Measurements from ENCODE around the gene MRPL24.

The MRPL24 gene

GRCh38 chr1:156785458-156785857, 44.6 kb upstream of the MRPL24 start:
- Histone ChIP-seq H3K27ac (no peak overlapping the region), H2AFZ (ENCODE audit: low read depth) (no peak overlapping the region), H3K27me3 (ENCODE audit: insufficient read depth, low read depth) (no peaks in the 10 kb centered on the region), H4K20me1 (ENCODE audit: insufficient read depth) (0 out of 2 replicates have a peak, but pooled peaks cover 19% of the 10 kb centered on the region), H3K9ac (no peak overlapping the region), H3K79me2 (ENCODE audit: insufficient read depth, low read depth) (peaks cover 52% of the 10 kb centered on the region), H3K4me1 (ENCODE audit: low read depth, poor library complexity, severe bottlenecking) (peaks cover 9% of the 10 kb centered on the region), H3K4me2 (no peak overlapping the region), H3K36me3 (ENCODE audit: insufficient read depth) (peaks cover 20% of the 10 kb centered on the region; the same call in 1 of the 2 replicates), H3K4me3 (IDR thresholded peaks at IDR 0.05; ENCODE audit: insufficient read depth, low read depth, low read length) (no peak overlapping the region)
- TF ChIP-seq, protein P1, sequence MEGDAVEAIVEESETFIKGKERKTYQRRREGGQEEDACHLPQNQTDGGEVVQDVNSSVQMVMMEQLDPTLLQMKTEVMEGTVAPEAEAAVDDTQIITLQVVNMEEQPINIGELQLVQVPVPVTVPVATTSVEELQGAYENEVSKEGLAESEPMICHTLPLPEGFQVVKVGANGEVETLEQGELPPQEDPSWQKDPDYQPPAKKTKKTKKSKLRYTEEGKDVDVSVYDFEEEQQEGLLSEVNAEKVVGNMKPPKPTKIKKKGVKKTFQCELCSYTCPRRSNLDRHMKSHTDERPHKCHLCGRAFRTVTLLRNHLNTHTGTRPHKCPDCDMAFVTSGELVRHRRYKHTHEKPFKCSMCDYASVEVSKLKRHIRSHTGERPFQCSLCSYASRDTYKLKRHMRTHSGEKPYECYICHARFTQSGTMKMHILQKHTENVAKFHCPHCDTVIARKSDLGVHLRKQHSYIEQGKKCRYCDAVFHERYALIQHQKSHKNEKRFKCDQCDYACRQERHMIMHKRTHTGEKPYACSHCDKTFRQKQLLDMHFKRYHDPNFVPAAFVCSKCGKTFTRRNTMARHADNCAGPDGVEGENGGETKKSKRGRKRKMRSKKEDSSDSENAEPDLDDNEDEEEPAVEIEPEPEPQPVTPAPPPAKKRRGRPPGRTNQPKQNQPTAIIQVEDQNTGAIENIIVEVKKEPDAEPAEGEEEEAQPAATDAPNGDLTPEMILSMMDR (conservative IDR thresholded peaks at IDR 0.05; ENCODE audit: low read depth, low read length), result no peak

- Histone ChIP-seq H3K36me3 (ENCODE audit: insufficient read depth) (peaks cover 13% of the 10 kb centered on the region; the same call in 1 of the 2 replicates), H2AFZ (ENCODE audit: low read depth) (no peak overlapping the region), H3K9ac (no peak overlapping the region), H3K79me2 (ENCODE audit: insufficient read depth, low read depth) (peaks cover 70% of the 10 kb centered on the region), H4K20me1 (ENCODE audit: insufficient read depth) (peaks cover 28% of the 10 kb centered on the region; the same call in 1 of the 2 replicates), H3K27ac (no peak overlapping the region), H3K27me3 (ENCODE audit: insufficient read depth, low read depth) (no peaks in the 10 kb centered on the region), H3K4me2 (no peak overlapping the region), H3K4me1 (ENCODE audit: low read depth, poor library complexity, severe bottlenecking) (peaks cover 19% of the 10 kb centered on the region), H3K4me3 (IDR thresholded peaks at IDR 0.05; ENCODE audit: insufficient read depth, low read depth, low read length) (no peak overlapping the region)
- TF ChIP-seq, protein P1 (conservative IDR thresholded peaks at IDR 0.05; ENCODE audit: low read depth, low read length), result no peak
Observed at GRCh38 chr1:156781585-156782186, 40.8 kb upstream of the MRPL24 start.

DNA sequence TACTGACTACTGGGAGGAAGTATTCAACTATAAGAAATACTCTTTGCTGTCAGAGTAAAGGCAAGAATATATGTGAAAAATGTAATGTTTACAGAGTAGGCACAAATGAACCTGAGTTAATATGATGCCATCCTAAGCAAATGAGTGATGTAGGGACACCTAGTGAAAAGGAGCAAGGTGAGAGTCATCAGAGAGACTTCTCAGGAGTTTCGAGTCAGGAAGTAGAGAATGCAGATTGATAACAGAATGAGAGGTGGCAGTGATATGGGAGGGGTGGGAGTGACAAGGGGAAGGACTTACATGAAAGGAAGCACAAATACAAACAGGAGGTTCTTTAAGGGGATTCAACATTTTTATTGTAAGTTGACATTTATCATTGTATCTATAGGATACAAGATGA, 36.7 kb upstream of the MRPL24 start:
- Histone ChIP-seq H3K9ac (no peak overlapping the region), H4K20me1 (ENCODE audit: insufficient read depth) (peaks cover 28% of the 10 kb centered on the region), H3K79me2 (ENCODE audit: insufficient read depth, low read depth) (peaks cover 93% of the 10 kb centered on the region), H3K4me3 (IDR thresholded peaks at IDR 0.05; ENCODE audit: insufficient read depth, low read depth, low read length) (no peak overlapping the region), H3K4me1 (ENCODE audit: low read depth, poor library complexity, severe bottlenecking) (peaks cover 22% of the 10 kb centered on the region), H2AFZ (ENCODE audit: low read depth) (no peak overlapping the region), H3K27me3 (ENCODE audit: insufficient read depth, low read depth) (no peaks in the 10 kb centered on the region), H3K36me3 (ENCODE audit: insufficient read depth) (peaks cover 6% of the 10 kb centered on the region; the same call in 1 of the 2 replicates), H3K4me2 (no peak overlapping the region), H3K27ac (no peak overlapping the region)
- TF ChIP-seq, protein P1 (conservative IDR thresholded peaks at IDR 0.05; ENCODE audit: low read depth, low read length), result no peak

DNA sequence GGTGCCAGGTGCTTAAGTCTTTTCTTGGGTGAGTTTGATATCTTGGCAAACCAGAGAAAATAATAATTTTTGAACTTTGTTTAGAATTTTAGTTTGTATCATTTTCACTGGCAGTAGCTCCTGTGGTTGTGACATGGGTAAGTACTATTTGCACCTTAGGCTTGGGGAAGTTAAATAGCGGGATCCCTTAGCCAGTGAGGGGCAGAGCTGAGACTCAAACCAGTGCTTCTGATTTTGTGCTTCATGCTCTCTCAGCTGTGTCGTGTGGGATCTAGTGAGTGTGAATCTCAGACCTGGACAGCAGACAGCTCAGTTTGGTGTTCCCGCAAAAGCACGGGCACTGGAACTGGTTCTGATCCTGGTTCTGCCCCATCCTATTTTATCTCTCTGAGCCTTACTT, 36.1 kb upstream of the MRPL24 start:
- Histone ChIP-seq H3K79me2 (ENCODE audit: insufficient read depth, low read depth) (peaks cover 93% of the 10 kb centered on the region), H3K4me2 (no peak overlapping the region), H2AFZ (ENCODE audit: low read depth) (no peak overlapping the region), H4K20me1 (ENCODE audit: insufficient read depth) (peaks cover 28% of the 10 kb centered on the region), H3K27ac (no peak overlapping the region), H3K4me1 (ENCODE audit: low read depth, poor library complexity, severe bottlenecking) (peaks cover 29% of the 10 kb centered on the region), H3K9ac (no peak overlapping the region), H3K4me3 (IDR thresholded peaks at IDR 0.05; ENCODE audit: insufficient read depth, low read depth, low read length) (no peak overlapping the region), H3K27me3 (ENCODE audit: insufficient read depth, low read depth) (no peaks in the 10 kb centered on the region), H3K36me3 (ENCODE audit: insufficient read depth) (no peaks in the 10 kb centered on the region; the same call in 1 of the 2 replicates)
- TF ChIP-seq, protein P1 (conservative IDR thresholded peaks at IDR 0.05; ENCODE audit: low read depth, low read length), result no peak
